Brain microvascular endothelial cell (primary cell): ENCODE results near the gene MACROD2.

ENCODE experiments used
- DNase-seq: peaks from one replicate; pipeline ENCODE4 v3.0.0-alpha.2; 2020
- H3K27ac ChIP-seq: fragments of 250-450 bp; sonication (Bioruptor Pico); 2 replicates; pipeline ENCODE4 v1.5.1; 2020; ENCODE audit warnings: mild to moderate bottlenecking, moderate library complexity
- H3K27me3 ChIP-seq: fragments of 250-450 bp; sonication (Bioruptor Pico); replicated peaks from 2 replicates; pipeline ENCODE4 v1.5.1; 2020; ENCODE audit warnings: mild to moderate bottlenecking
- H3K36me3 ChIP-seq: fragments of 250-450 bp; sonication (Bioruptor Pico); replicated peaks from 2 replicates; pipeline ENCODE4 v1.5.1; 2020; ENCODE audit warnings: mild to moderate bottlenecking
- H3K4me3 ChIP-seq: 2 replicates; pipeline ENCODE4 v1.5.1; 2011; ENCODE audit warnings: low read depth, mild to moderate bottlenecking, control low read depth, low read length, moderate library complexity
- CTCF ChIP-seq: IDR thresholded peaks from 2 replicates; pipeline ENCODE4 v1.5.1; 2011; ENCODE audit warnings: low read depth, mild to moderate bottlenecking, moderate library complexity, low read length, control low read depth, inconsistent platforms; ENCODE audit errors: missing control alignments
- in situ Hi-C: cut with HindIII; loops from 2 replicates; pipeline ENCODE4 v1.10.0; 2017; ENCODE audit warnings: low sequenced_read_pairs, low pct_ligation_motif_present

MACROD2 gene

DNA sequence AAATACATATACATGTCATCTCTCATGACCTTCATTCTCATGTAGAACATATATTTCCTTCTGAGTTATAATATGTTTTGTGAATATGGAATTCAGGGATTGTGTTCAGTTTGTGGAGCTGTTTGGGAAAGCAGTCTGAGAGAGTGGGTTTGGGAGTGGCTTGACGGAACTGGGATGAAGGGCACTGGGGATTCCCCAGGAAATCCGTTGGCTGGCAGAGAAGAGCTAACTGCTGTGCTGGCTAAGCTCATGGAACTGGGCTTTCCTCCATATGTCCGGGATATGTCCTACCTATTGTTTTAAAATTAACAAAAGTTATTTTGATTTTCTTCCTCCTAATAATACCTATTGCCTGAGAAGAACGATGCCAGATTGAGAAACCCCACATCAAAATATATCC lies 701.6 kb downstream of the MACROD2 start:
- no peak for TF ChIP-seq CTCF
- H3K36me3 ChIP-seq, result no peaks in the 10 kb centered on the region
- H3K4me3 ChIP-seq, result no peak overlapping the region
- in situ Hi-C loops, result no loop called here
- no peak overlapping the region for H3K27ac ChIP-seq
- no peaks in the 10 kb centered on the region for H3K27me3 ChIP-seq
- DNase-seq, result no peak

GRCh38 chr20:14698125-14698524 lies 702.8 kb downstream of the MACROD2 start:
- TF ChIP-seq CTCF, result no peak
- no peaks in the 10 kb centered on the region for H3K27me3 ChIP-seq
- no peak overlapping the region for H3K27ac ChIP-seq
- no peak for DNase-seq
- H3K4me3 ChIP-seq, result no peak overlapping the region
- in situ Hi-C loops, result no loop called here
- H3K36me3 ChIP-seq, result no peaks in the 10 kb centered on the region

GRCh38 chr20:14698605-14699373 lies 703.5 kb downstream of the MACROD2 start:
- TF ChIP-seq CTCF, result no peak
- in situ Hi-C loops, result no loop called here

DNA sequence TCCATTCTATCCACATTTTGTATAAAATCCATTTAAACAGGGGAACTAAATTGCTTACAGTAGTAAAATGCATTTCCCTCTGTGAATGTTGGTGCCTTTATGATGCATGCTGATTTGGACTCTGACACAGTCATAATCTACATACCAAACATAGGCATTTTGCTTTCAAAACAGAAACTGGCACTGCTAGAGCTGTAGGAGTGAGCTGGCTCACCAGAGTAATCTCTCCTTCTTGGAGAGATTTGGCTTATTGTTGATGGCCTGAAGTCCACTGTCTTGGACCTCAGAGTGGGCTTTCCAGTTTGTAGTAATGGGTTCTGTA lies 705.3 kb downstream of the MACROD2 start:
- Histone ChIP-seq H3K4me3 (no peak overlapping the region), H3K27ac (no peak overlapping the region), H3K27me3 (no peaks in the 10 kb centered on the region), H3K36me3 (no peaks in the 10 kb centered on the region)
- in situ Hi-C loops, result no loop called here
- TF ChIP-seq CTCF, result no peak
- DNase-seq, result no peak

More at GRCh38 chr20:14698605-14699373, 703.5 kb downstream of the MACROD2 start:
- H3K27me3 ChIP-seq, result no peaks in the 10 kb centered on the region
- H3K4me3 ChIP-seq, result no peak overlapping the region
- DNase-seq, result no peak
- H3K36me3 ChIP-seq, result no peaks in the 10 kb centered on the region
- no peak overlapping the region for H3K27ac ChIP-seq

- no peak overlapping the region for H3K4me3 ChIP-seq
- no peak for TF ChIP-seq CTCF
- DNase-seq, result no peak
- no peaks in the 10 kb centered on the region for H3K27me3 ChIP-seq
- no peaks in the 10 kb centered on the region for H3K36me3 ChIP-seq
- H3K27ac ChIP-seq, result no peak overlapping the region
- in situ Hi-C loops, result no loop called here
Measured at GRCh38 chr20:14701326-14701725, 706.0 kb downstream of the MACROD2 start.

- TF ChIP-seq CTCF, result no peak
- DNase-seq, result no peak
Measured at GRCh38 chr20:14706555-14706954, 711.2 kb downstream of the MACROD2 start.

More at GRCh38 chr20:14706555-14706954, 711.2 kb downstream of the MACROD2 start:
- H3K36me3 ChIP-seq, result no peaks in the 10 kb centered on the region
- no peaks in the 10 kb centered on the region for H3K27me3 ChIP-seq
- no peak overlapping the region for H3K4me3 ChIP-seq
- H3K27ac ChIP-seq, result no peak overlapping the region
- in situ Hi-C loops, result no loop called here
